Measurements from ENCODE around the gene DCUN1D2.

The DCUN1D2 gene

DNA sequence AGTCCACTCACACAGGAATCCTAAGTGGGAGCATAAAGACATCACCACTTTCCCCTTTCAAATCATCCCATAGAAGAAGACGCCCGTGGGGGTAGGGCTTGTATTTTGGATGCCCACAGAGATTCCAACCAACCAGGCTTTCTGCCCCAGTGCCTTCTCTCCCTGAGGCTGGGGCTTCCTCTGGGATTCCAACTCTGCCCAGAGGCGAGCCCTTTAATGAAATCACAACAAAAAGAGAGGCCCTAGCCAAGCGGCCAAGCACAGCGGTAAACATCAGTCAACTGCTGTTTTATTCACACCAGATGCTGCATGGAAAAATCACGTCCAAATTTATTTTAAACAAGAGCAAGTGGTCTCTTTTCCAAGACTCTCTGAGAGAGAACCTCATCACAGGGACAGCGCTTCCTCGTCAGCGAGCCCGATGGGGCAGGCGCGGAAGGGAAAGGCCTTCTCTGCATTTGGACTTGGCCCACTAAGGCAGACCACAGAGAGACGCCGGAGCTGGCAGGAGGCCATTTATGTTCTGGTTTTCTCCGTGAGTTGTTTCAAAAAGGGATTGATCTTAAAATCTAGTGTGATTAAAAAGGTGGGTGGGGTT, 68.7 kb downstream of the DCUN1D2 start:
- FAIRE-seq = no peak

DNA sequence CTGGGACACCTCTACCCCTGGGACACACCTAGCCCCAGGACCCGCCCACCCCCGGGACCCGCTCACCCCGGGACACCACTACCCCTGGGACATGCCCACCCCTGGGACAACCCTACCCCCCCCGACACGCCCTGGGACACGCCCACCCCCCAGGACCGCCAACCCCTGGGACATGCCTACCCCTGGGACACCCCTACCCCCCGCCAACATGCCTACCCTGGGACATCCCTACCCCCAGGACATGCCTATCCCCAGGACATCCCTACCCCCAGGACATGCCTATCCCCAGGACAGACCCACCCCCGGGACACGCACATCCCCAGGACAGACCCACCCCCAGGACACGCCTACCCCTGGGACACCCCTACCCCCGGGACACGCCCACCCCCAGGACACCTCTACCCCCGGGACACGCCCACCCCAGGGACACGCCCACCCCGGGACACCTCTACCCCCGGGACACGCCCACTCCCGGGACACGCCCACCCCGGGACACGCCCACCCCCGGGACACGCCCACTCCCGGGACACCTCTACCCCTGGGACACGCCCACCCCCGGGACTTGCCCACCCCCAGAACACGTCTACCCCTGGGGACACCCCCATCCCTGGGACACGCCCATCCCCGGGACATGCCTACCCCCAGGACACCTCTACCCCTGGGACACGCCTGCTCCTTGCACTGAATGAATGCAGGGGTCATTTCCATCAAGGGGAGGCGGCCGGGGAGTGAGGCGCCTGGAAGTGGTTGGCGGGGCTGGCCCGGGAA, 69.5 kb downstream of the DCUN1D2 start:
- no peak for FAIRE-seq

DNA sequence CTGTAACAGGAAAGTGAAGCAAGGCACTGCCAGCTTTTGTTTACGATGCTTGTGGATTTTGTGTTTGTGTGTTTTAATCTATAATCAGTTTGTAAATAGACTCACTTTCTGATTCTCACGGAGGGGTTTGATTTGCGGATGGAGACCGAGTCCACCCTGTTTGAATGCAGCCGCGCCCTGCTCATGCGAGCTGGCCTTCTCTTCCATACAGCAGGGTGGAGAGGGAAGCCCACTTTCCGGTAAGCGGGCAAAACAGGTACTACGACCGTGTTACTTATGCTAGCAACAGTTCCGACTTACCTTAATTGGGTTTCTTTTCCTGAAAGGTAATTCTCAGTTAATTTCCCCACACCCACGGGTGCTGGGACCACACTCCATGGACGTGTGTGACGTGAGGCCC, 70.3 kb downstream of the DCUN1D2 start:
- FAIRE-seq = no peak

DNA sequence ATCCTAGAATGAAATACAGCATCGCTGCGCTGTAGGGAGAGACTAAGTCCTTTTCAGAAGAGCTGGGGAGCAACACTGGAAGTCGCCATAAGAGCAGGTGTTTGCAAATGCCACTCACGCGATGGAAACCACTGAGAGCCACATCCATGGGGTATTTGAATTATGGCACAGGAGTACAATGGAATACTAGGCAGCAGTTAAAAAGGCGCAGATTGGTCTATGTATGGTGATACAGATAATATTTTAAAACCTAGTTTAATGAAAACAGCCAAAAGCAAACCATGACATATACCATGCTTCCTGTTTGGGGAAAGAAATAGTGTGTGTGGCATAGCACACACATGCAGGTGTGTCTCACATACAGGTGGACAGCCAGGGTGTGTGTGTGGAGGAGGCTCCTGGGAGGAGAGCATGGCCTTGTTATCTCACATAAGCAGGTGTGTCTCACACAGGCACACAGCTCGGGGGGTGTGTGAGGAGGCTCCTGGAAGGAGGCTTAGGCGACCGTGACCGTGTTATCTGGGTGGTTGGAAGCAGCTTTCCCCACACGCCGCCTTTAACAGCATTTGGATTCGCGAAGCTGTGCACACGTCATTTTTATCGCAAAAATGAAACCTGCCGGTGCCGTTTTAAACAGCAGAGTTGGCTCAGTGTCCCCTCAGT, 70.8 kb downstream of the DCUN1D2 start:
- FAIRE-seq = no peak

DNA sequence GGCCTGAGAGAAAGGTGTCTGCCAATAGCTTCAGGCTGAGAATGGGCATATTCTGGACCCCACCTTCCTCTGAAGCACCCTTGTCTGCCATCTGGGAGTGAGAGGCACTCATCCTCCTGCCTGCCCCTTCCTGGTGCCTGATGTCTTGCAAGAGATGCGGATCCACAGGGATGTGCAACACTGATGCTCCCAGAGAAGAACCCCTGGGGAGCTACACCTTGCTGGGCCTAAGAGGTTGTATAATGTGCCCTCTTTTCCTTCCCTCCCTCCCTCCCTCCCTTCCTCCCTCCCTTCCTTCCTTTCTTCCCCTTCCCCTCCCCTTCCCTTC, 71.8 kb downstream of the DCUN1D2 start:
- no peak for FAIRE-seq

DNA sequence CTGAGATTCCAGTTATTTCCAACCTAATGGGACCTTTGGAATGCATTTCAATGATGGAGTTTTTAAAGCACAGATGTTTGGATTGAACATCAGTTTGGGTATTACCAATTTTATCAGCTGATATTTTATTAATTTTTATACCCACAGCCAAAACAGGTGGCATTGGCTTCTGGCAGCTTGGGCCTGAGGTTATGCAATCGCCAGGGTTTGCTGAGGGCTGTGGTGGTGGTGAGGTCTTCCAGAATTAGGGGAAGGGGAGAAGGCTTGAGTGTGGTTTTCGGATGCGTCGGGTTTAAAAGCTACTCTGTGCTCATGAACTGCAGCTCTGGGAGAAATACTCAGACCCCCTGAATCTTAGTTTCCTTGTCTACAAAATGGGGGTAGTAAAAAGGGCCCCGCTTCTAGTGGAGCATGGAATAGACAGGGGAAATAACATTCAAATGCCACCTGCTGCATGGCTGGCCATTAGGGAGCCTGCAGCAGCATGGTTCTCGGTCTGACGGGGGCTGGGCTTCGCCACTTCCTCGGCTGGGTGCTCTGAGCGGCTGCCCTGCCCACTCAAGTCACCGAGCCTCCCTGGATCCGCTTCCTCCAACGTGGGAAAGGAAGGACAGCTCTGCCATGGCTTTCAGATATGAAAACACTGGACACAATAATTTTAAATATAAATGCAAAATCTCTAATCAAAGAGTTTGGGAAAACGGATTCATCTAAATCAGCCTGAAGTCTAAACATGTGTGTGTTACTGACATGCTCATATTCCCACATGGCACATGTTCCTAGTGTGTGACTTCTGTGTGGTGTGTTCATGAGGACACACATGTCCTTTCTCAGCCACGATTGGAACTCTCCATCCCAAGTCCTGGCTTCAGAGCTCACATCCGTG, 72.4 kb downstream of the DCUN1D2 start:
- no peak for FAIRE-seq

DNA sequence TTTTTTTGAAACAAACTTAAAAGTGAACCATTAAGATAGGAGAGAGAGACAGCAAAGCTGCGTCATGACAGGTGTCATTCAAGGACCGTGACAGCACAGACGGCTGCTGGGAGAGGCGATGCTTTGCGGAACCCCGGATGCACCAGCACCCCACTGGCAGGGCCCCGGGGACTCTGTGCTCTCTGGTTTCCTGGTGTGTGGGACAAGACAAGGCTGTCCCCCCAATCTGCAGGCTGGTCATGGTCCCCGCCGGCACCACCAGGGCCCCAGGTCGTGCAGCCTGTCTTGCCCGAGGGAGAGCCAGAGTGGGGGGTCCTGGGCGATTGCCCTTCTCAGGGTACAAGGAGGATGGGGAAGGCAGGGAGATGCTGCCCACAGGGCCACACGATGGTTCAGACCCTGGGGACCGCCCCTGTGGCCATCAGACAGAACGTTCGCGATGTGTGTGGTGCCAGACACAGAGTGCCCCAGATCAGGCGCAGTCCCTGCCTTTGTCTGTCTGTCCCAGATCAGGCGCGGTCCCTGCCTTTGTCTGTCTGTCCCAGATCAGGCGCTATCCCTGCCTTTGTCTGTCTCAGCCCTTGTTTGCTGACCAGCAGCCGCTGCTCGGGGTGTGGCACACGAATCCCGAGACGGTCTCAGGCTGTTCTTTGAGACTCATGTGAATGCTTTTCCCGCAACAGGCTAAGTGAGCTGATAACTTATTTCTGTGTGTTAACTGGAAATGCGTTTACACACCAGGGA, 73.3 kb downstream of the DCUN1D2 start:
- no peak for FAIRE-seq

DNA sequence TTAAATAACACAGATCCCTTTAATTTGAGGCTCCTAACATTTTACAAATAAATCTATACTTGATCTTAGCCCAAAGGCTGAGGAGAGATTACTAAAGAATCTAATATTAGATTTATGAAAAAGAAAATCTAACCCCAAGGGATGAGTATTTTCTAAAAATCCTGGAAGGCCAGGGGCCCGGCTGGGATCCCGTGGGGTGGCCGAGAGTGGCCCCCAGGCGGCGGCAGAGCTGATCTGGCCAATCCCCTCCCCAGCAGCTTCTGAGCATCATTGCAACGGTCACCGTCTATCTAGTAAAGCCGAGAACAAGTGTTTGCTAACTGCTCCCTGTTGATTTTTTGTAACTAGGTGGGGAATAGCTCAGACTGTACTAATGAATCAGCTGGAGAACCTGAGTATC, 74.7 kb downstream of the DCUN1D2 start:
- FAIRE-seq = no peak

DNA sequence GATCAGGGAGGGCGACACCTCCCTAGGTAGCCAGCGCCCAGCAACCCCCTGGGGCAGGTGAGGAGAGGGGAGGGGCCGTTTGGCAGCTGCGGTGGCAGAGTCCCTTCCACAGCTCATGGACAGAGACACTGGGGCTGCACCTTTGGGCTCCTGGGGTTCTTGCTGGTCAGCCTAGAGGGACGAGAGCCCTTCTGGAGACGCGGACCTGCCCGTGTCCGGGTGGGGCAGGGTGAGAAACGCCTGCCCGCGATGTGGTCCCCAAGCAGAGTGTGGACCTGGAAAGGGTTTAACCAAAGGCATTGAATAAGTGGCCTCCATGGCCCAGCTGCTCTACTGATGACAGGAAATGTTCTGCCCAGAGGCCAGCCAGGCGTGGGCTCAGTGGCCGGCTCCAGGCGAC, 75.5 kb downstream of the DCUN1D2 start:
- FAIRE-seq = no peak

DNA sequence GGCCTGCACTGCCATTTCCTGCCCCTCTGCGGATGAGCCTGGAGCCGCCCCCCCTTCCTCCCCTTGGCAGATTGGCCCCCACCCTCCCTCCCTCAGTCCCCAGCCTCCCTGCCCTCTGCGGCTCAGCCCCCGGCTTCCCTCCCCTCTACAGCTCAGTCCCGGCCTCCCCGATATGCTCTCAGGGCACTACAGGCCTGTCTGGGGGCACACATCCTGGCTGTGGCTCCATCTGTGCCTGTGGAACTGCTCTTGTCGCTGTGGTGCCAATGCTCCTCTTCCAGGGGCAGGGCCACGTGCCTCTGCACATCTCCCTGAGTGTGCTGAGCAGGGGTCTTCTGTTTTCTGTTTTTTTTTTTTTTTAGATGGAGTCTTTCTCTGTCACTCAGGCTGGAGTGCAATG, 76.2 kb downstream of the DCUN1D2 start:
- no peak for FAIRE-seq

DNA sequence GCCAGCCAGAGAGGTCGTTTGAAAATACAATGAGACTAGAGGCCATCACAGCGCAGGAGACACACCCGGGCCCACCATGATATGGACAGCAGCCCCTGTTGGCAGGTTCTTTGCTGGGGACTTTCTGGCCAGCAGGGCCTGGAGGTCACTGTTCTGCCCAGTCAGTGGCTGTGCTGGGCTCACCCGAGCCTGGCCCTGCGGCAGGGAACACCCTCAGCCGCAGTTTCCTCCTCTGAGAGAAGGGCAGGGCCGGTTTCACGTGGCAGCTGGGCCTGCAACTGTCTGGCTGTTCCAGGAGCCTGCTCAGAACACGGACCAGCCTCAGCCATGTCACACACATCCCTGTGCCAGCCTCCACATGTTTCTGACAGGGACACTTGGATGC, 76.6 kb downstream of the DCUN1D2 start:
- no peak for FAIRE-seq

DNA sequence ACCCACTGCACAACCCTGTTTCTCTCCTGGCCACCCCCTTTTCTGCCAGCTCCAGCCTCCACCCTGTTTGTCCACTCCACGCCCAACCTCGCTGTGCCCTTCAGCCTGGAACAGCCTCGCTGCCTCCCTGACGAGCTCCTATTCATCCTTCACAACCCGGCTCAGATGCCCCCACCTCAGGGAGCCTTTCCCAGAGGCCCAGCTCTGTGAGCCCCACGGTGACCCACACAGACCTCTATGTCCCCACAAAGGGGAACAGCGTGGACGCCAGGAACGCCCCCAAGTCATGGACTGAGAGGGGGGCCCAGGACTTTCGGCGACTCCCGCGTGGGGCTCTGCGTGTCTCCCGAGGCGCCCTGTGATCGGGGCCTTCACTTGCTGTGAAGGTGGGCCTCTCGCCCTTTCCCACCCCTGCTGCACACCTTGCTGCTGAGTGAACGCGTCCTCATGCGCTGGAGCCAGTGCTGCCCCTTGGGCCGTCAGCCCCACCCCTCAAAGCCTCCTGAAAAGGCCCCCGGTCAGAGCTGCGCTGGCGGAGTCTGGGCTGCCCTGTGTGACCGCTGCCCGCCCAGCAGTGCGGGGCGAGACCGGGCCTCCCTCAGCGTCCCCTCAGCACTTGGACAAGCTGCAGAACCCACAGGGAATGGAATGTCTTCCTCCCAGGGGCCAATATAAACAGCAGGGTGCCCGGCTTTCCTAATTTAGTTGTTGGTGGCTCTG, 77.2 kb downstream of the DCUN1D2 start:
- no peak for FAIRE-seq

DNA sequence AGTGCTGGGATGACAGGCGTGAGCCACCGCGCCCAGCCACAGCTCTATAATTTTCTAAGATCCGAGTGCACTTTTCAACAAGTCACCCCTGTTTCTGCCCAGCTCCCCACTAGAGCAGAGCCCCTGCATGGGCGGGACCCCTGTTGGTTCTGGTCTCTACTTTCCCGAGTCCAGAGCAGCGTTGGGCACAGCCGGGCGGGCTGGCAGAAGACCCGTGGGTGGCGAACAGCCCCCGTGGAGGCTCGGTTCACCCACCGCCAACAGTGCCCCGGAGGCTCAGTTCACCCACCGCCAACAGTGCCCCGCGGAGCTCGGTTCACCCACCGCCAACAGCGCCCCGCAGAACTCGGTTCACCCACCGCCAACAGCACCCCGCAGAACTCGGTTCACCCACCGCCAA, 78.1 kb downstream of the DCUN1D2 start:
- no peak for FAIRE-seq

DNA sequence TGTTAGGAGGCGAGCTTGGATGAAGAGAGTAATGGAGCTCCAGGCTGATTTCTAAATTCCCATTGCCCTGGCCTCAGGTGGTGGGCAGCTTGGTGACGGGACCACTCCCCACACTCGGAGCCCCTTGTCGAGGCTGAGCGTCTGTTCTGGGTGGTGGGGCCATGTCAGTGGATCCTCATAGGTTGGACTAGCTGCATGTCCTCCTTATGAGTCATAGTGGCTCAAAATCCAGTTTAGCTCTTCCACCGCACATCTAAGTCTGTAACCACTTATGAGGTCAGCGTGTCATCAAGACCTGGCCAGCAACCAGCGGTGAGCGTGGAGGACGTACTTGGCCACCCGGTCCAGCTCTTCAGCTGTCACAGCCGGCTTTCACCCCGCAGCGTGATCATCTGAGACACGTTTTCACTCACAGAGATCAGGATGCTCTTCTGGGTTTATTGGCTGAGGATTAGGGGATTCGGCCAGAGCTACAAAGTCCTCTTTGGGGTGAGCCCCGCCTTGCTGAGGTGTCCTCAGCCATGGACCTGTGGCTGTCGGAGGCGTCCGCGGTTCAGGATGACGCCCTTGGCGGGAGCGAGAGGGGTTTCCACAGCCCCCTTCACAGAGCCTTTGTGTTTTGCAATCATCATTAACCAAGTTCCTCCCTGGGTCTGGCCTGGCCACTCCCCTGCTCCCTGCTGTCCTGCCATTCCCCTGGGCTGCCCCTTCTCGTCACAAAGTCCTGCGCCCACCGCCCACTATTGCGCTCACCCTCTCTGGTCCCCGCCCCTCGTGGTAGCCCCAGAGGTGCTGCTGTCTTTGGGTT, 79.1 kb downstream of the DCUN1D2 start:
- no peak for FAIRE-seq

DNA sequence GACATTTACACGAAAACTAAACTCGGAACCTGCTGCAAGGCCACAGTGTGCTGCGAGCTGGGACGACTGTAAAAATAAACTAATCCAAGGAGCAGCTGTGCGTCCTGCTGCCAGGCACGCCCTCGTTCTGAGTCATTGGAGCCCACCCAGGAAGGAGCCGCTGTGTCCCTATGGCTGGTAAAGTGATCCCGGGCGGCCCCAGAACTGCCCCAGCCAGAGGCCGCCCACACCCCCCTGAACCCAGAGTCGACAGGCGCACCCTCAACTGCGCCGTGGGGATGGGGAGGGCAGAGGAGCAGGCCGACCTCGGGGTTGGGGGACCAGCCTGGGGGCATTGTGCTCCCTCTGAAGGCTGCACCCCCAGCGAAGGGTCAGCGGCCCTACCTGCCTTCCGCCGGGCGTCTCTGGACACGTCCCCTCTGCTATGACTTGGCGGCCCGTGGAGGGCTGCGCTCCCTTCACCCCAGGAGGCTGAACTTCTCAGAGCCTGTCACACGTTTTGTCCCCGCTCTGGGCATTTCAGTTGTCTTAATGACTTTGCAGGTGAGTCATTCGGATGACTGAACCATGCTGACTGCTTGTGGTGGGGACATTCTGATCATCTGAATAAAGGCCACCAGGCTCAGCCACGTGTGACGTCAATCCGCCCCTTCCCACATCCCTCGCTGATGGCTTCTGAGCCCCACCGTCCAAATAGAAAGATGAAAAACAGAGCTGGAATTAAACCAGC, 79.9 kb downstream of the DCUN1D2 start:
- no peak for FAIRE-seq

DNA sequence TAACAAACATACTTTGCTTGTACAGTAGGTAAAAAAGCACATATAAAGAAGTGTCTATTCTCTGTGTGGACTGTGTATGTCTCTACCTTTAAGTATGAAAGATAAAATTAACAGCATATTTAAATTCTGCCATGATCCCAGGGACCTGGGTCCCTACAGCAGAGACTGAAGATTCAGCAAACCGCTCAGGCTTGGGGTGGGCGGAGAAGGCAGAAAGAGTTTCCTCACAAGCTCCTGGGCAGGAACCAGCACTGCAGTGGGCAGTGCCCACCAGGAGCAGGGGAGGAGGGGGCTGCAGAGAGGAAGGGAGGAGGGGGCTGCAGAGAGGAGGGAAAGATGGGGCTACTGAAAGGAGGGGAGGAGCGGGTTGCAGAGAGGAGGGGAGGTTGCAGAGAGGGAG, 81.9 kb downstream of the DCUN1D2 start:
- no peak for FAIRE-seq

DNA sequence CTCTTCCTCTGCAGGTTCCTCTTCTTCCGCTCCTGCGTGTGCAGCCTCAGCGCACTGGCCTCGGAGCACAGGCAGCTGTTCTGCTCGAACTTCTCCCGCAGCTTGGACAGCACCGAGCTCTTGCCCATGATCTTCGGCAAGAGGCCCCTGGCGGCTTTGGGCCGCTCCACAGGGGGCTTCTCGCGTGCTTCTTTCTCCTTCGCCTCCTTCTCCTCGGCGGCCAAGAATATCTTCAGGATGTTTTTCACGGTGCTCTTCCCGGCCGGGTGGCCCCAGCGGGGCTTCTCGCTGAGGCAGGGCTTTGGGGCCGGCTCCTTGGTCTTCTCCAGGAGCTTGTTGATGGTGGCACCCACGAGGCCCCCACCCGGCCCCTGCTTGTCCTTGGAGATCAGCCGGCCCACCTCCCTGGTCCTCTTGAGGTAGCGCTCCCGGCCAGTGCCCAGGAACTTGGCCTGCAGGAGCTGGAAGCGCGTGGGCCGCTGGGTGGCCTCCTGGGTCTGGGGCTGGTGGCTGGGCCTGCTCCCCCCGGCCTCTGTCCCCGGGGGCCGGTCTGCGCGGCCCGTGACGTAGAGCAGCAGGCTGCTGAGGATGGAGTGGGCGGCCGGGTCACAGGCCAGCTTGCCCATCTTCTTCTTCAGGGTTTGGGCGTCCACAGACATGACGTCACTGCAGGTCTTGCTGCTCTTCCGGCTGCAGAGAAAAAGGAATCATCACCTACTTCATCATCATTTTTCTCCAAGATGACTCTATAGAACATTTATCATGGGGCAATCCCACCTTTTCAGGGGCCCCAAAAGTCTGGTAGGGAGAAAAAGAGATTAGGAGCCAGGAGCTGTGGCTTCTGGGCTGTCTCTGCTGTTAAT, 82.7 kb downstream of the DCUN1D2 start:
- no peak for FAIRE-seq

DNA sequence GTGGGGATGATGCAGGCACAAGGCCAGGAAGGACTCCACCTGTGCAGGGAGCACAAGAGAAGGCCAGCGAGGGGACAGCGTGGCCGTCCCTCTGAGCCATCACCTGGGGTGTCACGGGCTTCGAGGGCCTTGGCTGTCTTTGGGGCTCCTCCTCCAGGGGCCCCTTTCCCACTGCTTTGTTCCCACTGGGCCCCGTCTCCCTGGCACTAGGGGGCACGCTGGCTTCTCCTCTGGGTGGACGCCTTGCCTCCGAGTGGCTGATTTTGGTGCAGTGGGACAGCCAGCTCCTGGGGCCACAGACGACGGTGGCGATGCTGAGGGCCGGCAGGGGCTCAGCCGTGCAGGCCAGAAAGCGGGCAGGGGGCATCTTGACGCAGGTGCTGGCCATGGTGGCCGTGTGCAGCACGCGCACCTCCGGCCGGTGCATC, 83.4 kb downstream of the DCUN1D2 start:
- FAIRE-seq = no peak

DNA sequence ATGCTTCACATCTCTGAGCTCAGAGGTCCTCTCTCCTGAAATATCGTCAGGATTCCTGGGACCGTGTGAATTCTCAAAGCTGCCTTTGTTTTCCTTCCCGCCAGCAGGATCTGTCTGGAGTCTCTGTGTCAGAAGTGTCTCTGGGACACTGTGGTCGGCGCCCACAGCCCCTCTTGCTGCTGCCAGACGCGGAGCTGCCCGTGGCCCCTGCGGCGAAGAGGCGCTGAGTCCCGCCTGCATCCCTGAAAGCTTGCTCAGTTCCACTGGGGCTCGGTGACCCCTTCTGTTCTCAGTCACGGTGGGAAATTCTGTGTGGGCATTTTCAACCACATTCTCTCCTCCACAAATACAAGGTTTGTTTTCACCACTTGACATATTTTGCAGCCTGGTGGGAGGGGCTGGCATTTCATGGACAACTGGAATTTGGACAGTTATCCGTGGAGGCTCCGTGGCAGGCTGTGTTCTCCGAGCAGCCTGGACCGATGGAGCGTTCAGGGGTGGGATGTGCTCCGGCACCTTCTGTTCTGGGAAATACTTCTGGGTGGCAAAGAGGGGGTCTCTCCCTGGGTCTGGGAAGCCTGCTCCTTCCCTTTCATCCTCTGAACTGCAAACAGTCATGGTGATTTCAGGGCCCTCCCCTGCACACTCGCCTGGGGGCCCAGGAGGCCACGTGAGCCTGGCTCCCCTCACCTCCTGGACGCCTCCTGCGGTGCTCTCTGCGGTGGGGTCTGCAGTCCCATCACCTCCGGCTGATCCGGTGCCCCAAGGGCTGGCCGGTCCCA, 84.0 kb downstream of the DCUN1D2 start:
- FAIRE-seq = no peak

Data from islet of Langerhans (tissue), 1 donor.